Measurements from ENCODE around the gene CLIP1.

CLIP1 gene

GRCh38 chr12:122354958-122355641, 67.4 kb downstream of the CLIP1 start:
- no peak for DNase-seq

- peak; percentile 12 for DNase-seq
Observed at GRCh38 chr12:122352394-122352793, 70.1 kb downstream of the CLIP1 start.

DNA sequence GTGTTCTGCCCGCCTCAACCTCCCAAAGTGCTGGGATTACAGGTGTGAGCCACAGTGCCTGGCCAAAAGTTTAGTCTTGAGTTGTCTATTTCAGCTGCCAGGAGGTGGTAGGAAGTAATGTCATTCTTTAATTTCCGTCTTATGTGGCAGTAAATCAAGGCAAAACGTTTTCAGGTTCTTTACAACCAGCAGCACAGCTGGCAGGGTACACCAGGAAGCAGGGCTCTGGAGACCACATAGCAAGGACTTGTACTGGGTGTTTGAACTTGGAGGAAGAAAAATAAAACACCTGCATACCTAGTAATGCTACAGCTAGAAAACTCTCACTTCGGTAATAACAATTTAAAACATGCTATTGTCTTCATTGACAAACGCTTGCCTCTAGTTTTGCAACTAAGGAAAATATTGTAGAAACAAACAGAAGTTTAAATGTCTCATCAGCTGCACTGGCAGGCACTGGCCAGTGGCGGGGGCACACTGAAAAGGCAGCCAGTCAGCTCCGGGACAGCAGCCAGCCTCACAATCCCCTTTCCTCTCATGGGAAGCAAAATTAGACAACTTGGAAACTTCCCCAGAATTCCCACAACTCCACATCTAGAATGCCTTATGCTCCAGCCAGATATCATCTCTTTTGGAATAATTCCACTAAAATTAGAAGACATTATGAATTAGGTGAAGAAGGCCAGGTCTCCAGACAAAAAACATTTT, 72.2 kb downstream of the CLIP1 start:
- DNase-seq: no peak

GRCh38 chr12:122349078-122349477, 73.4 kb downstream of the CLIP1 start:
- no peak for DNase-seq

GRCh38 chr12:122348505-122348904, 74.0 kb downstream of the CLIP1 start:
- no peak for DNase-seq

DNA sequence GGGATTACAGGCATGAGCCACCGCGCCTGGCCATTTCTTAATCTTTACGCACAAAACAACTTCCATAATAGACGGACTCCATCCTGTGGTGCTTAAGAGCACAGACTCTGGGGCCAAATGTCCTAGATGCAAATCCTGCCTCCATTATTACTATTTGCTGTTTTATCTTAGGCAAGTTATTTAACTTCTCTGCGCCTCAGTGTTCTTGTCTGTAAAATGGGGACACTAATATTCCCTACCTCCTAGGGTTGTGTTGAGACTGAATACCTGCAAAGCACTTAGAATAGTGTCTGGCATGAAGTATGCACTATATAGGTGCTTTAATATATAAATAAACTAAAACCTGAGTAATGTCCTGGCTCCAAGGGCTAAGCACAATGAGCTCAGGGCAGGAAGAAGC, 76.4 kb downstream of the CLIP1 start:
- no peak for DNase-seq

- no peak for DNase-seq
Observed at GRCh38 chr12:122345042-122345441, 77.4 kb downstream of the CLIP1 start.

DNA sequence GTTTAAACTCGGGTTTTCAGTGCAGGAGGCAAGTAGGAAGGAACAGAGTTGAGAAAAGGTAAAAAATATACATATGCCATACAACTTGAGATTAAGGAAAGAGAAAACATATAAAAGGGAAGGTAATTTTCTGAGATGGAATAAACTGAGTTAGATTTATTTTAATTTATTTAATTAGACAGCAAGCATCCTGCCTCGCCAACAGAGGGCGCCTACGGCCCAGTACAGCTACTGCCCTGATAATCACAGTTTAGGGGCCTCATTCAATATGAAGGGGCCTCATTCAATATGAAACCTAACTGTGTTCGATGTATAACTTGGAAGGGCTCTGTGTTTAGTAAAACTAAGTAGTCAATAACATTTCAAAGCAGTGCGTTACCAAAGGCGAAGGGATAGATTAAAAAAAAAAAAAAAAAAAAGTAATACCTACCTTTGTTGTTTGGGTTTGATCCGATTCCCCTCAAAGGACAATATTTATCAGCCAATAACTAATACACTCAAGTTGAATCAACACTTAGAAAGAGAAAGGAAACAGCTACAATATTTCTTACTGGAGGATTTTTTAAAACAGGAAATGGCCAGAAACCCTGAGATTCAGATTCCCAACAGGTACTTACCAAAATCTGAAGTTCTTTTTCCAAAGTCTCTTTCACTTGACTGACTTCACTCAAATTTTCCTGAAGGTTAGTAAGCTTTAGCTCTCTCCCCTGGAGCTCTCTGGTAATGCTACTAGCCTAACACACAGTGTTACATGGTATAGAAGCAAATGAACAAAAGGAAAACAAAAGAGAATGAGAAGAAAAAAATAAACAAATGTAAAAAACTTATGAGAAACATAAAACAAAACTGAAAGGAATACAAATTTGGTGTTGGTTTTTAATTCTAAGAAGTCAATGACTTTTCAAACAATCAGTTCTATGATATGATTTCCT, 86.2 kb downstream of the CLIP1 start:
- no peak for DNase-seq

GRCh38 chr12:122333142-122334087, 89.1 kb downstream of the CLIP1 start:
- DNase-seq: no peak

- no peak for DNase-seq
Observed at GRCh38 chr12:122327494-122328385, 94.7 kb downstream of the CLIP1 start.

- DNase-seq: no peak
Observed at GRCh38 chr12:122327014-122327413, 95.5 kb downstream of the CLIP1 start.

DNA sequence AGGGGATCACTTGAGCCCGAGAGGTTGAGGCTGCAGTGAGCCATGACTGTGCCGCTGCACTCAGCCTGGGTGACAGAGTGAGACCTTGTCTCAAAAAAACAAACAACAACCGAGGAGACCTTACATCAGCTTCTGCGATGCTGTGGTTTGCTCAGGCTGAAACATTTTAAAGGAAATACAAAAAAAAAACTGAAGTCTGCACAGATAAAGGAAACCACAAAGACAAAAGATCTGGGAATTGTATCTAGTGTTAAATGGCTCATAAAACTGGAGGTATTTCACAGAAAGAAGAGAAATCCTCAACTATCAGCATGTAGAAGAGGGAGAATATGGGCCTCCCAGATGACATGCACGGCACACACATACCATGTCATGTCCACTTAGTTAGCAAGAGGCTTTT, 95.9 kb downstream of the CLIP1 start:
- no peak for DNase-seq

GRCh38 chr12:122323311-122324019, 99.0 kb downstream of the CLIP1 start:
- no peak for DNase-seq

GRCh38 chr12:122322501-122322900, 100.0 kb downstream of the CLIP1 start:
- DNase-seq: no peak

GRCh38 chr12:122318607-122319605, 103.6 kb downstream of the CLIP1 start:
- DNase-seq: no peak

- DNase-seq: no peak
Observed at GRCh38 chr12:122312926-122313325, 109.5 kb downstream of the CLIP1 start.

GRCh38 chr12:122311696-122312095, 110.8 kb downstream of the CLIP1 start:
- no peak for DNase-seq

DNA sequence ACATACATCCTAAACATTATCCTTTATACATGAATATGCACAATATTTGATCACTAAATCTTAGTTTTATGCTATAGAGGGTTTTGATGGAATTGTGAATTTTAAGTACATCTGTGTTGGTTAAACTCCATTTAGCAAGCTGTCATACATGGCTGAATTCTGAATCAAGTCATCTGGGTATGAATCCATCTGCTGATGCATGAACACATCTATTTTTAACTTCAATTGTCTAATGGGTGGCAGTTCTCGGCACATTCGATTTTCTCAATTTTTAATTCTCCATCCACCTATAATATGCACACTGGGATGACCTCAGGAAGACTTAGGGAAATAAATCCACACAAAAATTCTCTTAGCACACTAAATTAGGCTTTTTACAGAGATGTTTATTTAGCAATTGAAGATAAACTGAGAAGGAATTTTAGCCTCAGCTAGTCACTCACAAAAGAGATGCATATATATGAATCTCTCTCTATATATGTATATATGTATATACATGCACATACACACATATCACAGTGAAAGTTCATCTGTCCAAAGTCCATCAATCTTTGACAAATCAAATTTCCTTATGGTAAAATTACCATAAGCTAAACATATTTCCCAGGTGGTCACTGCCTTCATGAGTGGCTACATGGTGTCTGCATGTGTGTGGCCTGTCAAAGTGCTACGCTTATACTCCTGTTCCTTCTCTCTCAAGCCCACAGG, 111.7 kb downstream of the CLIP1 start:
- no peak for DNase-seq
